HepG2 (cell line): ENCODE data around the gene SPTSSA. TPM values are rescaled to one million over a fixed set of nuclear protein-coding genes. Genes with fewer than 3 reads are reported as not detected.
A peak's percentile ranks its signal among the peaks of the same experiment; 100 is the strongest.

Experiments used
- CREB1 ChIP-seq, 2 experiments: fragments of 450-650 bp in 1 of 2; IDR thresholded peaks; 2 replicates each; pipeline ENCODE4 v1.6.1; 2016 to 2017; ENCODE audit warnings: control low read depth in 1 of 2, mild to moderate bottlenecking in 1 of 2, missing compliant biosample characterization in 1 of 2, missing genetic modification characterization in 1 of 2
- EP300 ChIP-seq, 3 experiments: sonication (generic) in 1 of 3; formaldehyde crosslinking in 1 of 3; IDR thresholded peaks; 2 replicates each; pipeline versions ENCODE4 v1.5.1 to v1.6.1; 2011 to 2020; ENCODE audit warnings: low read depth in 2 of 3, low read length in 2 of 3, borderline replicate concordance in 1 of 3, improper control_type of control experiment in 1 of 3, mild to moderate bottlenecking in 1 of 3, missing genetic modification reagents in 1 of 3, moderate library complexity in 1 of 3
- ETV5 ChIP-seq: IDR thresholded peaks from 2 replicates; pipeline ENCODE4 v1.6.1; 2018; ENCODE audit warnings: missing biosample characterization, missing genetic modification reagents, inconsistent platforms, borderline replicate concordance
- HMG20B ChIP-seq: conservative IDR thresholded peaks from 2 replicates; pipeline ENCODE4 v1.6.1; 2016; ENCODE audit warnings: missing genetic modification reagents, missing compliant biosample characterization
- HOXA5 ChIP-seq: sonication (generic); formaldehyde crosslinking; IDR thresholded peaks from 2 replicates; pipeline ENCODE4 v1.4.0; 2020; ENCODE audit warnings: missing genetic modification reagents
- MXI1 ChIP-seq: IDR thresholded peaks from 3 replicates; pipeline ENCODE4 v1.6.1; 2012; ENCODE audit warnings: low read depth, low read length, inconsistent platforms, borderline replicate concordance
- RAD51 ChIP-seq: fragments of 450-650 bp; IDR thresholded peaks from 2 replicates; pipeline ENCODE4 v1.6.1; 2016; ENCODE audit warnings: borderline replicate concordance
- SP140L ChIP-seq: sonication (generic); formaldehyde crosslinking; IDR thresholded peaks from 2 replicates; pipeline ENCODE4 v1.4.0; 2020; ENCODE audit warnings: missing genetic modification reagents, borderline replicate concordance
- TOPORS ChIP-seq: sonication (generic); formaldehyde crosslinking; IDR thresholded peaks from 2 replicates; pipeline ENCODE4 v1.8.0; 2023; ENCODE audit warnings: mild to moderate bottlenecking, missing genetic modification reagents
- polyA plus RNA-seq, 8 experiments: library from polyadenylated mRNA; depleted of rRNA in 3 of 8; stranded (reverse) in 7 of 8; unstranded in 1 of 8; fragments of >200 nt; fragmentation: Illumina TruSeq in 4 of 8; extraction: Trizol in 4 of 8; gene quantifications; 2 replicates each; pipeline versions ENCODE4 v1.2.1 to v1.2.3, GENCODE V29; 2011 to 2016; ENCODE audit warnings: low read depth in 4 of 8, missing spikeins in 1 of 8, mixed read lengths in 1 of 8; ENCODE audit not compliant: insufficient read depth in 1 of 8
- total RNA-seq, 5 experiments: library from RNA; depleted of rRNA; stranded (reverse); fragments of >200 nt; fragmentation: Illumina TruSeq; extraction: Trizol; gene quantifications; 2 replicates each; pipeline ENCODE4 v1.2.3, GENCODE V29; 2016; ENCODE audit warnings: low read depth in 1 of 5
- TF ChIP-seq, protein P1 (sequence below): sonication (generic); formaldehyde crosslinking; IDR thresholded peaks from 2 replicates; pipeline ENCODE4 v1.5.1; 2020; ENCODE audit warnings: missing genetic modification reagents, mild to moderate bottlenecking, borderline replicate concordance
- TF ChIP-seq, protein P2 (sequence below): sonication (generic); formaldehyde crosslinking; IDR thresholded peaks from 2 replicates; pipeline ENCODE4 v1.4.0; 2020; ENCODE audit warnings: mild to moderate bottlenecking, missing genetic modification reagents
- TF ChIP-seq, protein P3 (sequence below): sonication (generic); formaldehyde crosslinking; IDR thresholded peaks from 2 replicates; pipeline ENCODE4 v1.5.0; 2020; ENCODE audit warnings: mild to moderate bottlenecking, missing genetic modification reagents
- TF ChIP-seq, protein P4 (sequence below): sonication (generic); formaldehyde crosslinking; IDR thresholded peaks from 2 replicates; pipeline ENCODE4 v1.5.0; 2020; ENCODE audit warnings: missing genetic modification reagents

Gene SPTSSA
- total and polyA plus RNA-seq, 2 of the 13 experiments (the other 11 are each of a cell fraction or from before 2014, with no cell fraction given): 19.1 to 86.1 TPM

DNA sequence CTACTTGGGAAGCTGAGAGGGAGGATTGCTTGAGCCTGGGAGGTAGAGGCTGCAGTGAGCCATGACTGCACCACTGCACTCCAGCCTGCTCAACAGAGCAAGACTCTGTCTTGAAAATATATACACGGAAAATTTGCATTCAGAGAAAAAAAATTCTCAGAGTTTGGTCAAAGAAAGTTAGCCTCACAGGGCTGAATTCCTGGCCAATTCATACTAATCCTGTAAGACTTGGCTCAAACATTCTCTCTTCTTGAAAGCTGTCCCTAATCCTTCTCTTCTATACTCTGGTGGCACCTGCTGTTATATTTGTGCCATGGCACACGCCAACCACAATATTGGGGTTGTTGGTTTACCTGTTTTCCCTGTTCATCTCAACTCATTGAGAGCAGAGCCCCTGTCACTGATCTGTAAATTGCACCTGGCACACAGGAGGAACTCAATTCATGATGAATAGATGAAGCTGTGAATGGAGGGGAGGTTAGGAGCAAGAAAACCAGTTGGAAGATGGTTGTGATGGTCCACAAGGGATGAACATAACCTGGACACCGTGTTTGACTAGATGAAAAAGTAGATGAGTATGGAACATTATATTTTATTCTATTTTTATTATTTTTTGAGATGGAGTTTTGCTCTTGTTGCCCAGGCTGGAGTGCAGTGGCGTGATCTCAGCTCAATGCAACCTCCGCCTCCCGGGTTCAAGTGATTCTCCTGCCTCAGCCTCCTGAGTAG is 36.8 kb upstream of the SPTSSA start (continued):
- 0 out of 3 replicates have a peak, but pooled peaks have one; percentile 14 for TF ChIP-seq MXI1
- TF ChIP-seq, protein P1, sequence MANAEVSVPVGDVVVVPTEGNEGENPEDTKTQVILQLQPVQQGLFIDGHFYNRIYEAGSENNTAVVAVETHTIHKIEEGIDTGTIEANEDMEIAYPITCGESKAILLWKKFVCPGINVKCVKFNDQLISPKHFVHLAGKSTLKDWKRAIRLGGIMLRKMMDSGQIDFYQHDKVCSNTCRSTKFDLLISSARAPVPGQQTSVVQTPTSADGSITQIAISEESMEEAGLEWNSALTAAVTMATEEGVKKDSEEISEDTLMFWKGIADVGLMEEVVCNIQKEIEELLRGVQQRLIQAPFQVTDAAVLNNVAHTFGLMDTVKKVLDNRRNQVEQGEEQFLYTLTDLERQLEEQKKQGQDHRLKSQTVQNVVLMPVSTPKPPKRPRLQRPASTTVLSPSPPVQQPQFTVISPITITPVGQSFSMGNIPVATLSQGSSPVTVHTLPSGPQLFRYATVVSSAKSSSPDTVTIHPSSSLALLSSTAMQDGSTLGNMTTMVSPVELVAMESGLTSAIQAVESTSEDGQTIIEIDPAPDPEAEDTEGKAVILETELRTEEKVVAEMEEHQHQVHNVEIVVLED (CRISPR knock-in tag): no peak
- TF ChIP-seq HMG20B (CRISPR knock-in tag): no peak
- 0 out of 2 replicates have a peak, but pooled peaks have one; percentile 27 for TF ChIP-seq ETV5
- TF ChIP-seq HOXA5 (CRISPR knock-in tag): no peak
- TF ChIP-seq, protein P2, sequence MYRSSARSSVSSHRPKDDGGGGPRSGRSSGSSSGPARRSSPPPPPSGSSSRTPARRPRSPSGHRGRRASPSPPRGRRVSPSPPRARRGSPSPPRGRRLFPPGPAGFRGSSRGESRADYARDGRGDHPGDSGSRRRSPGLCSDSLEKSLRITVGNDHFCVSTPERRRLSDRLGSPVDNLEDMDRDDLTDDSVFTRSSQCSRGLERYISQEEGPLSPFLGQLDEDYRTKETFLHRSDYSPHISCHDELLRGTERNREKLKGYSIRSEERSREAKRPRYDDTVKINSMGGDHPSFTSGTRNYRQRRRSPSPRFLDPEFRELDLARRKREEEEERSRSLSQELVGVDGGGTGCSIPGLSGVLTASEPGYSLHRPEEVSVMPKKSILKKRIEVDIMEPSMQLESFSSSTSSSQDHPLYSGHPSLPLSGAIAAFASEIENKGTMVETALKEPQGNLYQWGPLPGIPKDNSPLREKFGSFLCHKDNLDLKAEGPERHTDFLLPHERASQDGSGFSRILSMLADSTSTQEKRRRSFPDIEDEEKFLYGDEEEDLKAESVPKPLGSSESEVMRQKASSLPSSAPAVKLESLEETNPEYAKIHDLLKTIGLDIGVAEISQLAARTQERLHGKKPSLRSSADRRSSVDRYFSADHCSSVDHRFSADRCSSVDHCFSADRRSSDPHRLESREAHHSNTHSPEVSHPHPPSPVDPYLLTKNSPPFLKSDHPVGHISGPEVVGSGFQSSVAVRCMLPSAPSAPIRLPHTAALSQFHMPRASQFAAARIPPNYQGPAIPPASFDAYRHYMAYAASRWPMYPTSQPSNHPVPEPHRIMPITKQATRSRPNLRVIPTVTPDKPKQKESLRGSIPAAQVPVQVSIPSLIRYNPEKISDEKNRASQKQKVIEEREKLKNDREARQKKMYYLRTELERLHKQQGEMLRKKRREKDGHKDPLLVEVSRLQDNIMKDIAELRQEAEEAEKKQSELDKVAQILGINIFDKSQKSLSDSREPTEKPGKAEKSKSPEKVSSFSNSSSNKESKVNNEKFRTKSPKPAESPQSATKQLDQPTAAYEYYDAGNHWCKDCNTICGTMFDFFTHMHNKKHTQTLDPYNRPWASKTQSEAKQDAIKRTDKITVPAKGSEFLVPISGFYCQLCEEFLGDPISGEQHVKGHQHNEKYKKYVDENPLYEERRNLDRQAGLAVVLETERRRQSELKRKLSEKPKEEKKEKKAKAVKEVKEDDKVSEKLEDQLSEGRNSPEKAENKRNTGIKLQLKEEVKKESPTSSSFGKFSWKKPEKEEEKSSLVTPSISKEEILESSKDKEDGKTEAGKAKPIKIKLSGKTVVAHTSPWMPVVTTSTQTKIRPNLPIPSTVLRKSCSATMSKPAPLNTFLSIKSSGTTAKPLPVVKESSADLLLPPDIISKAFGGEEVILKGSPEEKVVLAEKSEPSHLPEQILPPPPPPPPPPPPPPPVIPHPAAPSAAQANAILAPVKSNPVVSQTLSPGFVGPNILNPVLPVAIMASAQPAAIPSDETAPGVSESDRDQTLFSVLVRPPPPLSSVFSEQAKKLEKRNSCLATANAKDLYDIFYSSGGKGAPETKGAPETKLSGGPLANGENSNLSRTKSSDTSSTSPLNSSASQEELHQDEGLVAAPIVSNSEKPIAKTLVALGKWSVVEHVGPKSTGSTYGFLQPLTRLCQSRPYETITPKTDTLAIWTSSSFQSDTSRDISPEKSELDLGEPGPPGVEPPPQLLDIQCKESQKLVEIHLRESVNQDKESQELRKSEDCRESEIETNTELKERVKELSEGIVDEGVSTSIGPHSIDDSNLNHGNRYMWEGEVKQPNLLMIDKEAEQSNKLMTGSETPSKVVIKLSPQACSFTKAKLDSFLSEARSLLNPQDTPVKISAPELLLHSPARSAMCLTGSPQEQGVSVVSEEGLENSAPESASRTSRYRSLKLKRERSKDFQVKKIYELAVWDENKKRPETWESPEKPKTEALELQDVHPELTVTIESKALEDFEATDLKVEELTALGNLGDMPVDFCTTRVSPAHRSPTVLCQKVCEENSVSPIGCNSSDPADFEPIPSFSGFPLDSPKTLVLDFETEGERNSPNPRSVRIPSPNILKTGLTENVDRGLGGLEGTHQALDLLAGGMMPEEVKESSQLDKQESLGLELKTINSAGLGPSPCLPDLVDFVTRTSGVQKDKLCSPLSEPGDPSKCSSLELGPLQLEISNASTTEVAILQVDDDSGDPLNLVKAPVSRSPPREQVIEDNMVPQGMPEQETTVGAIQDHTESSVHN: no peak
- TF ChIP-seq RAD51: no peak
- TF ChIP-seq SP140L (CRISPR knock-in tag): no peak
- TF ChIP-seq EP300 (IDR thresholded peaks at IDR 0.05; ENCODE audit: low read depth in 2 of 2, low read length in 2 of 2): no peak
- TF ChIP-seq EP300 (CRISPR knock-in tag; IDR thresholded peaks at IDR 0.05; ENCODE audit: borderline replicate concordance): no peak
- TF ChIP-seq, protein P3, sequence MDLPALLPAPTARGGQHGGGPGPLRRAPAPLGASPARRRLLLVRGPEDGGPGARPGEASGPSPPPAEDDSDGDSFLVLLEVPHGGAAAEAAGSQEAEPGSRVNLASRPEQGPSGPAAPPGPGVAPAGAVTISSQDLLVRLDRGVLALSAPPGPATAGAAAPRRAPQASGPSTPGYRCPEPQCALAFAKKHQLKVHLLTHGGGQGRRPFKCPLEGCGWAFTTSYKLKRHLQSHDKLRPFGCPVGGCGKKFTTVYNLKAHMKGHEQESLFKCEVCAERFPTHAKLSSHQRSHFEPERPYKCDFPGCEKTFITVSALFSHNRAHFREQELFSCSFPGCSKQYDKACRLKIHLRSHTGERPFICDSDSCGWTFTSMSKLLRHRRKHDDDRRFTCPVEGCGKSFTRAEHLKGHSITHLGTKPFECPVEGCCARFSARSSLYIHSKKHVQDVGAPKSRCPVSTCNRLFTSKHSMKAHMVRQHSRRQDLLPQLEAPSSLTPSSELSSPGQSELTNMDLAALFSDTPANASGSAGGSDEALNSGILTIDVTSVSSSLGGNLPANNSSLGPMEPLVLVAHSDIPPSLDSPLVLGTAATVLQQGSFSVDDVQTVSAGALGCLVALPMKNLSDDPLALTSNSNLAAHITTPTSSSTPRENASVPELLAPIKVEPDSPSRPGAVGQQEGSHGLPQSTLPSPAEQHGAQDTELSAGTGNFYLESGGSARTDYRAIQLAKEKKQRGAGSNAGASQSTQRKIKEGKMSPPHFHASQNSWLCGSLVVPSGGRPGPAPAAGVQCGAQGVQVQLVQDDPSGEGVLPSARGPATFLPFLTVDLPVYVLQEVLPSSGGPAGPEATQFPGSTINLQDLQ (CRISPR knock-in tag): no peak
- no peak for TF ChIP-seq TOPORS
- TF ChIP-seq, protein P4, sequence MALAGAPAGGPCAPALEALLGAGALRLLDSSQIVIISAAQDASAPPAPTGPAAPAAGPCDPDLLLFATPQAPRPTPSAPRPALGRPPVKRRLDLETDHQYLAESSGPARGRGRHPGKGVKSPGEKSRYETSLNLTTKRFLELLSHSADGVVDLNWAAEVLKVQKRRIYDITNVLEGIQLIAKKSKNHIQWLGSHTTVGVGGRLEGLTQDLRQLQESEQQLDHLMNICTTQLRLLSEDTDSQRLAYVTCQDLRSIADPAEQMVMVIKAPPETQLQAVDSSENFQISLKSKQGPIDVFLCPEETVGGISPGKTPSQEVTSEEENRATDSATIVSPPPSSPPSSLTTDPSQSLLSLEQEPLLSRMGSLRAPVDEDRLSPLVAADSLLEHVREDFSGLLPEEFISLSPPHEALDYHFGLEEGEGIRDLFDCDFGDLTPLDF (CRISPR knock-in tag): no peak
- TF ChIP-seq CREB1 (IDR thresholded peaks at IDR 0.05): no peak
- TF ChIP-seq CREB1 (CRISPR knock-in tag; IDR thresholded peaks at IDR 0.05): no peak
